Heart left ventricle (tissue), 16 donors: ENCODE results near the gene TMEM143. TPM values are rescaled to one million over a fixed set of nuclear protein-coding genes. Genes with fewer than 3 reads are reported as not detected.

Source experiments
- ATAC-seq, 4 donors: fragments of 200-7000 bp; cut with Tn5 transposase; one replicate each; pipeline ENCODE4 v1.9.1; 2020 to 2022; ENCODE audit warnings: moderate library complexity in 4 of 4, mild to moderate bottlenecking in 3 of 4, moderate number of reproducible peaks in 1 of 4
- DNase-seq, 5 donors: peaks; one replicate each; pipeline ENCODE4 v3.0.0-alpha.2; 2020
- H3K27ac ChIP-seq, 12 donors: fragments of 200-600 bp; sonication (generic) in 4 of 12; one replicate each; pipeline versions ENCODE4 v1.5.0 to v1.8.0; 2016 to 2022; ENCODE audit warnings: mild to moderate bottlenecking in 2 of 12
- H3K27me3 ChIP-seq, 9 donors: fragments of 200-600 bp; sonication (generic) in 2 of 9; one replicate each; pipeline versions ENCODE4 v1.5.1 to v1.8.0; 2016 to 2022; ENCODE audit warnings: mild to moderate bottlenecking in 3 of 9
- H3K36me3 ChIP-seq, 9 donors: fragments of 200-600 bp; sonication (generic) in 2 of 9; one replicate each; pipeline versions ENCODE4 v1.5.0 to v1.8.0; 2018 to 2022; ENCODE audit warnings: mild to moderate bottlenecking in 2 of 9
- H3K4me1 ChIP-seq, 12 donors: fragments of 200-600 bp; sonication (generic) in 4 of 12; one replicate each; pipeline versions ENCODE4 v1.5.0 to v1.8.0; 2016 to 2022; ENCODE audit warnings: mild to moderate bottlenecking in 3 of 12
- H3K4me3 ChIP-seq, 12 donors: fragments of 200-600 bp; sonication (generic) in 4 of 12; one replicate each; pipeline versions ENCODE4 v1.5.0 to v1.8.0; 2017 to 2022; ENCODE audit warnings: mild to moderate bottlenecking in 9 of 12, moderate library complexity in 4 of 12
- H3K9me3 ChIP-seq, 12 donors: fragments of 200-600 bp; sonication (generic) in 4 of 12; one replicate each; pipeline versions ENCODE4 v1.5.0 to v1.8.0; 2016 to 2022; ENCODE audit warnings: mild to moderate bottlenecking in 1 of 12
- CTCF ChIP-seq, 12 donors: fragments of 200-600 bp; sonication (generic) in 4 of 12; IDR thresholded peaks; one replicate each; pipeline versions ENCODE4 v1.5.0 to v1.8.0; 2018 to 2022; ENCODE audit warnings: antibody characterized with exemption in 12 of 12, mild to moderate bottlenecking in 5 of 12
- POLR2A ChIP-seq, 2 donors: fragments of 450-650 bp; IDR thresholded peaks; one replicate each; pipeline ENCODE4 v1.6.1; 2017; ENCODE audit warnings: antibody characterized with exemption in 2 of 2, mild to moderate bottlenecking in 2 of 2, moderate library complexity in 2 of 2
- WGBS, 4 donors: extraction: QIAGEN DNeasy Blood & Tissue Kit in 2 of 4; methylation state at CpG; one replicate each; pipeline versions ENCODE4 v1.1.5 to v1.1.7; 2013 to 2018; 5-methylcytosine and 5-hydroxymethylcytosine counted together
- intact Hi-C, 10 donors: fragments of 100-400 bp; cut with DNase I; formaldehyde crosslinking; loops; one replicate each; pipeline versions ENCODE4 v1.11.1 to v1.14.2; 2022
- polyA plus RNA-seq, 2 donors: library from polyadenylated mRNA; stranded (reverse); fragments of 200-250 nt; gene quantifications; one replicate each; pipeline ENCODE4 v1.2.3, GENCODE V29; 2013
- total RNA-seq, 9 donors: library from RNA; depleted of rRNA in 2 of 9; stranded (reverse); fragments of >200 nt in 2 of 9; fragmentation: NEBNext Ultra II Directional in 3 of 9; extraction: Animal tissue kit (Norgen Biotek cat#: 25700) in 3 of 9; gene quantifications; one replicate each; pipeline versions ENCODE4 v1.1.0 to v1.2.4, GENCODE V29; 2016 to 2023
- donor health status: ischemic (EF 13 %, LVEDD 7.1; RV severe dilation, severe dysfunction).
- donor health status: healthy with polysubstance abuse.
- donor health status: DM: no; HTN: yes; CAD: no.
- donor health status: DM: no; HTN: no; CAD: no.
- donor health status: ischemic (EF 25% LVEDD 6.9; RV normal size, moderate dysfunction).
- donor health status: ischemic (EF 25% LVEDD 5.7; RV mildly dilated, moderate dysfunction).
- donor health status: healthy.
- donor health status: DM: yes; HTN: yes; CAD: no.
- donor health status: ischemic (EF 35%, LVEDD 5.7; RV mildly dilated, moderate dysfunction).
- donor health status: nonischemic (EF 11% LVEDD 7.7; RV severe dilation, severe dysfunction).
- donor health status: DM: yes; HTN: yes; CAD: no.
- donor health status: PGD.
- donor health status: ischemic (EF 29% LVEDD 5.4; RV normal size, mild dysfunction).
- donor health status: nonischemic (EF 23%, LVEDD 6.1; RV moderate dilation, normal function).

TMEM143 gene
- total and polyA plus RNA-seq, 11 donors: 12.9 to 96.1 (median 63.5) TPM

GRCh38 chr19:48290771-48291488, 72.8 kb downstream of the TMEM143 start:
- peaks cover 0 to 3% (median 0%) of the 10 kb centered on the region in 9 donors for H3K27me3 ChIP-seq
- intact Hi-C loops: loop anchor here in 9 of 10 donors (1.0 to 2.0 kb wide), 5 partner anchors 20 to 42 kb away; partner anchors contain the start of gene ZNF114 (in 3 of the 9)
- DNase-seq: peak; percentile 76 to 89 (median 80)
- peak overlapping the region in 3 of 12 donors; percentile 4 to 51 (median 41) for H3K27ac ChIP-seq
- H3K4me3 ChIP-seq: peak overlapping the region; percentile 31 to 59 (median 48)
- peak; percentile 63 to 94 (median 88) for ATAC-seq
- H3K9me3 ChIP-seq: peaks cover 0 to 12% (median 6%) of the 10 kb centered on the region in 12 donors
- H3K36me3 ChIP-seq: peaks cover 0 to 11% (median 3%) of the 10 kb centered on the region in 9 donors
- TF ChIP-seq CTCF (IDR thresholded peaks at IDR 0.05) (peak; percentile 94 to 99 (median 97)), POLR2A (IDR thresholded peaks at IDR 0.05) (peak in 1 of 2 donors; percentile 22)
- 1 to 2% (median 1%) methylated on average over 26 to 45 of the region's 45 CpGs for WGBS, 4 donors
- H3K4me1 ChIP-seq: peaks cover 0 to 15% (median 10%) of the 10 kb centered on the region in 12 donors

- Histone ChIP-seq H3K36me3 (peaks cover 0 to 15% (median 4%) of the 10 kb centered on the region in 9 donors), H3K4me1 (peaks cover 0 to 15% (median 10%) of the 10 kb centered on the region in 12 donors), H3K27ac (no peak overlapping the region), H3K27me3 (peaks cover 0 to 3% (median 0%) of the 10 kb centered on the region in 9 donors), H3K4me3 (peak overlapping the region in 9 of 12 donors; percentile 39 to 59 (median 50)), H3K9me3 (peaks cover 0 to 14% (median 6%) of the 10 kb centered on the region in 12 donors)
- intact Hi-C loops: loop anchor here in 5 of 10 donors (2.0 kb wide), 3 partner anchors 20 to 42 kb away; partner anchors contain the start of gene ZNF114 (in 3 of the 5)
- DNase-seq (no peak), ATAC-seq (peak in 2 of 4 donors; percentile 54 to 65)
- TF ChIP-seq POLR2A (IDR thresholded peaks at IDR 0.05): no peak
- TF ChIP-seq CTCF (IDR thresholded peaks at IDR 0.05): peak in 1 of 12 donors; percentile 15
- WGBS, 4 donors: 16 to 30% (median 21%) methylated on average over 4 to 10 of the region's 10 CpGs
These were observed 73.4 kb downstream of the TMEM143 start for GRCh38 chr19:48290401-48290770.

GRCh38 chr19:48287748-48288147, 76.0 kb downstream of the TMEM143 start:
- TF ChIP-seq CTCF (IDR thresholded peaks at IDR 0.05) (no peak), POLR2A (IDR thresholded peaks at IDR 0.05) (no peak)
- intact Hi-C loops: no loop called here
- no peak overlapping the region for H3K4me3 ChIP-seq
- WGBS, 4 donors: 96 to 100% (median 97%) methylated on average over 3 of the region's 3 CpGs
- H3K36me3 ChIP-seq: peaks cover 0 to 30% (median 4%) of the 10 kb centered on the region in 9 donors
- ATAC-seq (no peak), DNase-seq (no peak)
- H3K27me3 ChIP-seq: no peaks in the 10 kb centered on the region
- H3K9me3 ChIP-seq: peaks cover 0 to 18% (median 10%) of the 10 kb centered on the region in 12 donors
- H3K4me1 ChIP-seq: peaks cover 0 to 15% (median 10%) of the 10 kb centered on the region in 12 donors
- no peak overlapping the region for H3K27ac ChIP-seq

GRCh38 chr19:48284896-48285295, 78.8 kb downstream of the TMEM143 start:
- intact Hi-C loops: no loop called here
- TF ChIP-seq POLR2A (IDR thresholded peaks at IDR 0.05) (no peak), CTCF (IDR thresholded peaks at IDR 0.05) (no peak)
- H3K27ac ChIP-seq: no peak overlapping the region
- DNase-seq (no peak), ATAC-seq (no peak)
- no peak overlapping the region for H3K4me3 ChIP-seq
- H3K36me3 ChIP-seq: peaks cover 0 to 32% (median 4%) of the 10 kb centered on the region in 9 donors
- WGBS, 4 donors: 76 to 81% (median 78%) methylated on average over 4 of the region's 4 CpGs
- H3K9me3 ChIP-seq: peaks cover 0 to 18% (median 10%) of the 10 kb centered on the region in 12 donors
- no peaks in the 10 kb centered on the region for H3K27me3 ChIP-seq
- H3K4me1 ChIP-seq: no peaks in the 10 kb centered on the region
